ENCODE measurements around the gene RNF44.
"Not testable (repeated sequence)": the region's sequence is repeated elsewhere in the genome, so short reads cannot be mapped to it uniquely, and the experiment has no call there.

RNF44 gene

GRCh38 chr5:176550937-176551336, 13.7 kb upstream of the RNF44 start:
- not testable (repeated sequence) for DNase-seq

- DNase-seq = no peak
Measured at GRCh38 chr5:176550275-176550831, 13.2 kb upstream of the RNF44 start.

- no peak for DNase-seq
Measured at GRCh38 chr5:176549871-176550270, 12.7 kb upstream of the RNF44 start.

- DNase-seq = no peak
Measured at GRCh38 chr5:176548967-176549444, 11.8 kb upstream of the RNF44 start, which contains the start of gene CDHR2. CDHR2 (plus strand) TSS chr5:176549342; CDS start chr5:176565353, 16,011 bp downstream.

GRCh38 chr5:176547802-176548201, 10.6 kb upstream of the RNF44 start:
- no peak for DNase-seq

- DNase-seq = no peak
Measured at GRCh38 chr5:176545737-176546509, 8.7 kb upstream of the RNF44 start.

- no peak for DNase-seq
Measured at GRCh38 chr5:176545388-176545736, 8.2 kb upstream of the RNF44 start.

GRCh38 chr5:176543428-176544182, 6.4 kb upstream of the RNF44 start:
- peak; percentile 82 for DNase-seq

- DNase-seq = no peak
Measured at GRCh38 chr5:176542596-176543427, 5.6 kb upstream of the RNF44 start.

- peak; percentile 84 for DNase-seq
Measured at GRCh38 chr5:176542135-176542595, 5.0 kb upstream of the RNF44 start.

- peak; percentile 79 for DNase-seq
Measured at GRCh38 chr5:176541338-176542134, 4.3 kb upstream of the RNF44 start.

GRCh38 chr5:176540956-176541337, 3.7 kb upstream of the RNF44 start:
- DNase-seq = peak; percentile 46

GRCh38 chr5:176540476-176540899, 3.3 kb upstream of the RNF44 start:
- no peak for DNase-seq

- DNase-seq = no peak
Measured at GRCh38 chr5:176538989-176539384, 1.8 kb upstream of the RNF44 start.

GRCh38 chr5:176538230-176538988, 1.2 kb upstream of the RNF44 start:
- DNase-seq = no peak

GRCh38 chr5:176537554-176538229, 490 bp upstream of the RNF44 start:
- peak; percentile 97 for DNase-seq

- peak; percentile 84 for DNase-seq
Measured at GRCh38 chr5:176536132-176536901, 885 bp downstream of the RNF44 start.

GRCh38 chr5:176535664-176536131, 1.5 kb downstream of the RNF44 start:
- DNase-seq = no peak

GRCh38 chr5:176535101-176535663, 2.0 kb downstream of the RNF44 start:
- DNase-seq = peak; percentile 51

Data from stimulated activated CD8-positive, alpha-beta memory T cell treated with anti-CD3 and anti-CD28 coated beads, Interleukin-4, amount 100 ng/mL, for 48 hours (primary cell).